ENCODE data around the gene DNMBP. TPM values are rescaled to one million over a fixed set of nuclear protein-coding genes. Genes with fewer than 3 reads are reported as not detected.

DNMBP gene
- total and polyA plus RNA-seq, 2 donors (not counting 3 experiments of a cell fraction or from before 2014, with no cell fraction given): 32.0 to 53.4 TPM

DNA sequence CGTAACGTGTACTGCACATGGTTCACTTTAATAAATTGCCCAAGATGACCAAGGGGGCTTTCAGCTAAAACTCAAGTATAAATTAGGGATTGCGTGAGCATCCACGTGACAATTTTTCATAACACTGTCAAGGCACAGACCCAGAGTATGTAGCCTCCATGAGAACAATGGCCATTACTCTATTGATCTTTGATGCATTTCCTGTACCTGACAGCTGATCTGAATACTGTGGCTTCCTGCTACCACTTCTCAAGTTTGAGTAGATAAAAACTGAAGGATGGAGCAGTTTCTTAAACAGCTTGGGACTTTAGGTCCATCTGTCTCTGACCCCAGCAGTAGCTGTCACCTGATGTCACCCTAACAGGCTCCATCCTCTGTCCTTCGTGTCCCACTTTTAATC is 128.4 kb downstream of the DNMBP start:
- CTCF ChIA-PET: interaction anchor here (1.5 to 3.1 kb wide), 4 partner anchors 14 to 128 kb away, joined by 4 to 20 read pairs (median 8); partner anchors contain the start of gene DNMBP
- H3K4me2 ChIP-seq (ENCODE audit: insufficient read depth, low read length): no peak overlapping the region
- H3K27me3 ChIP-seq (ENCODE audit: control insufficient read depth in 2 of 2, insufficient read depth in 2 of 2, low read length in 2 of 2): no peaks in the 10 kb centered on the region
- H3K4me1 ChIP-seq (ENCODE audit: control insufficient read depth, extremely low read depth, insufficient read depth, low read length): peaks cover 22% of the 10 kb centered on the region
- H3K9ac ChIP-seq (replicated peaks; ENCODE audit: extremely low read depth, insufficient read depth, low read length): no peak overlapping the region
- no peaks in the 10 kb centered on the region for H3K9me1 ChIP-seq (replicated peaks; ENCODE audit: control insufficient read depth, extremely low read depth, insufficient read depth, low read length)
- intact Hi-C loops (cut with micrococcal nuclease): loop anchor here (2.0 kb wide), 2 partner anchors 17 to 37 kb away; no protein-coding TSS in a partner anchor
- POLR2A ChIA-PET: no interaction called here
- BruUV-seq (replicated peaks): no TSS peak
- H3K27ac ChIP-seq (ENCODE audit: insufficient read depth, low read depth, low read length): peak overlapping the region; percentile 72
- peak; percentile 23 for TF ChIP-seq POLR2A (IDR thresholded peaks at IDR 0.05; ENCODE audit: low read depth, low read length)
- no peak for TF ChIP-seq EZH2 (IDR thresholded peaks at IDR 0.05; ENCODE audit: borderline replicate concordance, low read depth, low read length, severe bottlenecking)
- peaks cover 47 to 52% of the 10 kb centered on the region in 2 experiments for H3K36me3 ChIP-seq (ENCODE audit: control insufficient read depth in 2 of 2, extremely low read depth in 1 of 2, insufficient read depth in 2 of 2, low read length in 2 of 2)
- no peak overlapping the region for H3K4me3 ChIP-seq (replicated peaks in 1 of 3; ENCODE audit: insufficient read depth in 1 of 3, low read depth in 1 of 3, low read length in 3 of 3)
- peaks cover 12% of the 10 kb centered on the region for H3K79me2 ChIP-seq (ENCODE audit: control insufficient read depth, insufficient read depth, low read length)
- H3K9me3 ChIP-seq (replicated peaks; ENCODE audit: control insufficient read depth, insufficient read depth, low read length): no peaks in the 10 kb centered on the region
- no peak overlapping the region for H2AFZ ChIP-seq (ENCODE audit: low read depth, low read length)
- DNase-seq (ENCODE audit: low read depth, low spot score) (no peak), FAIRE-seq (peak; percentile 73)
- no peaks in the 10 kb centered on the region for H4K20me1 ChIP-seq (replicated peaks; ENCODE audit: control insufficient read depth, extremely low read depth, insufficient read depth, low read length)
- dilution Hi-C loops (cut with MboI; ENCODE audit: extremely low pct_ligation_motif_present, low sequenced_read_pairs): no loop called here

- Histone ChIP-seq H3K4me2 (ENCODE audit: insufficient read depth, low read length) (peak overlapping the region; percentile 11), H3K36me3 (ENCODE audit: control insufficient read depth in 2 of 2, extremely low read depth in 1 of 2, insufficient read depth in 2 of 2, low read length in 2 of 2) (peaks cover 37 to 50% of the 10 kb centered on the region in 2 experiments), H3K27ac (ENCODE audit: insufficient read depth, low read depth, low read length) (peak overlapping the region; percentile 72), H3K27me3 (ENCODE audit: control insufficient read depth in 2 of 2, insufficient read depth in 2 of 2, low read length in 2 of 2) (no peaks in the 10 kb centered on the region), H3K9me3 (replicated peaks; ENCODE audit: control insufficient read depth, insufficient read depth, low read length) (no peaks in the 10 kb centered on the region), H3K4me3 (replicated peaks in 1 of 3; ENCODE audit: insufficient read depth in 1 of 3, low read depth in 1 of 3, low read length in 3 of 3) (no peak overlapping the region), H3K79me2 (ENCODE audit: control insufficient read depth, insufficient read depth, low read length) (peaks cover 12% of the 10 kb centered on the region), H3K9ac (replicated peaks; ENCODE audit: extremely low read depth, insufficient read depth, low read length) (peak overlapping the region; percentile 10), H2AFZ (ENCODE audit: low read depth, low read length) (no peak overlapping the region), H4K20me1 (replicated peaks; ENCODE audit: control insufficient read depth, extremely low read depth, insufficient read depth, low read length) (no peaks in the 10 kb centered on the region), H3K4me1 (ENCODE audit: control insufficient read depth, extremely low read depth, insufficient read depth, low read length) (peaks cover 22% of the 10 kb centered on the region), H3K9me1 (replicated peaks; ENCODE audit: control insufficient read depth, extremely low read depth, insufficient read depth, low read length) (no peaks in the 10 kb centered on the region)
- FAIRE-seq (peak; percentile 87), DNase-seq (ENCODE audit: low read depth, low spot score) (peak; percentile 81)
- dilution Hi-C loops (cut with MboI; ENCODE audit: extremely low pct_ligation_motif_present, low sequenced_read_pairs): no loop called here
- ChIA-PET CTCF (interaction anchor here (0.7 to 3.1 kb wide), 8 partner anchors 9 to 166 kb away, joined by 3 to 20 read pairs (median 6); partner anchors contain the start of gene DNMBP), POLR2A (interaction anchor here (0.5 kb wide), 1 partner anchor 85 kb away, joined by 3 read pairs; no protein-coding TSS in a partner anchor)
- BruUV-seq (replicated peaks): no TSS peak
- intact Hi-C loops (cut with micrococcal nuclease): loop anchor here (1.0 to 2.0 kb wide), 3 partner anchors 15 to 148 kb away; partner anchors contain the start of genes COX15 and CUTC
- TF ChIP-seq POLR2AphosphoS5 (IDR thresholded peaks at IDR 0.05; ENCODE audit: insufficient read depth, low read depth, low read length) (no peak), POLR2A (IDR thresholded peaks at IDR 0.05; ENCODE audit: low read depth, low read length) (no peak), FOS (IDR thresholded peaks at IDR 0.05; ENCODE audit: borderline replicate concordance, insufficient read depth, low read length) (no peak)
- TF ChIP-seq, protein P1, sequence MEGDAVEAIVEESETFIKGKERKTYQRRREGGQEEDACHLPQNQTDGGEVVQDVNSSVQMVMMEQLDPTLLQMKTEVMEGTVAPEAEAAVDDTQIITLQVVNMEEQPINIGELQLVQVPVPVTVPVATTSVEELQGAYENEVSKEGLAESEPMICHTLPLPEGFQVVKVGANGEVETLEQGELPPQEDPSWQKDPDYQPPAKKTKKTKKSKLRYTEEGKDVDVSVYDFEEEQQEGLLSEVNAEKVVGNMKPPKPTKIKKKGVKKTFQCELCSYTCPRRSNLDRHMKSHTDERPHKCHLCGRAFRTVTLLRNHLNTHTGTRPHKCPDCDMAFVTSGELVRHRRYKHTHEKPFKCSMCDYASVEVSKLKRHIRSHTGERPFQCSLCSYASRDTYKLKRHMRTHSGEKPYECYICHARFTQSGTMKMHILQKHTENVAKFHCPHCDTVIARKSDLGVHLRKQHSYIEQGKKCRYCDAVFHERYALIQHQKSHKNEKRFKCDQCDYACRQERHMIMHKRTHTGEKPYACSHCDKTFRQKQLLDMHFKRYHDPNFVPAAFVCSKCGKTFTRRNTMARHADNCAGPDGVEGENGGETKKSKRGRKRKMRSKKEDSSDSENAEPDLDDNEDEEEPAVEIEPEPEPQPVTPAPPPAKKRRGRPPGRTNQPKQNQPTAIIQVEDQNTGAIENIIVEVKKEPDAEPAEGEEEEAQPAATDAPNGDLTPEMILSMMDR (IDR thresholded peaks at IDR 0.05; ENCODE audit: extremely low read depth in 1 of 2, insufficient read depth in 1 of 2, low read depth in 1 of 2, low read length in 2 of 2): no peak
These were observed 129.5 kb downstream of the DNMBP start for GRCh38 chr10:99880080-99880835.

Data from endothelial cell of umbilical vein (primary cell).